Activated naive CD4-positive, alpha-beta T cell treated with anti-CD3 and anti-CD28 coated beads for 36 hours (primary cell): ENCODE data around the gene PICK1. TPM values are rescaled to one million over a fixed set of nuclear protein-coding genes. Genes with fewer than 3 reads are reported as not detected.
"Not testable (repeated sequence)": the region's sequence is repeated elsewhere in the genome, so short reads cannot be mapped to it uniquely, and the experiment has no call there.

Experiments used
- CTCF ChIA-PET: fragments of 350-600 bp; sonication (Branson Sonifier 250); formaldehyde crosslinking; loops from one replicate; lab custom pipeline; 2021; ENCODE audit warnings: antibody characterized with exemption; lab: Charles Lee
- DNase-seq: peaks from one replicate; pipeline ENCODE4 v3.0.0-alpha.2; 2020
- H3K27ac Mint-ChIP-seq: one replicate; pipeline ENCODE4 v1.8.0; 2021; ENCODE audit warnings: mild to moderate bottlenecking, mixed read lengths
- H3K27me3 Mint-ChIP-seq: one replicate; pipeline ENCODE4 v1.8.0; 2021; ENCODE audit warnings: low read depth, mixed read lengths
- H3K36me3 Mint-ChIP-seq: one replicate; pipeline ENCODE4 v1.8.0; 2021; ENCODE audit warnings: low read depth, mixed read lengths
- H3K4me1 Mint-ChIP-seq: one replicate; pipeline ENCODE4 v1.8.0; 2021; ENCODE audit warnings: low read depth, mixed read lengths
- H3K4me3 Mint-ChIP-seq: one replicate; pipeline ENCODE4 v1.8.0; 2021; ENCODE audit warnings: mild to moderate bottlenecking, moderate library complexity, mixed read lengths
- H3K9me3 Mint-ChIP-seq: one replicate; pipeline ENCODE4 v1.8.0; 2021; ENCODE audit warnings: mixed read lengths
- intact Hi-C: fragments of 100-400 bp; cut with micrococcal nuclease; formaldehyde crosslinking; loops from one replicate; pipeline ENCODE4 v1.15.1; 2023
- total RNA-seq, 2 experiments: library from RNA; stranded (reverse); gene quantifications; one replicate each; pipeline ENCODE4 v1.2.3, GENCODE V29; 2021

PICK1 gene
- total RNA-seq, 2 experiments from 2014 or later = 17.9 to 22.1 TPM

DNA sequence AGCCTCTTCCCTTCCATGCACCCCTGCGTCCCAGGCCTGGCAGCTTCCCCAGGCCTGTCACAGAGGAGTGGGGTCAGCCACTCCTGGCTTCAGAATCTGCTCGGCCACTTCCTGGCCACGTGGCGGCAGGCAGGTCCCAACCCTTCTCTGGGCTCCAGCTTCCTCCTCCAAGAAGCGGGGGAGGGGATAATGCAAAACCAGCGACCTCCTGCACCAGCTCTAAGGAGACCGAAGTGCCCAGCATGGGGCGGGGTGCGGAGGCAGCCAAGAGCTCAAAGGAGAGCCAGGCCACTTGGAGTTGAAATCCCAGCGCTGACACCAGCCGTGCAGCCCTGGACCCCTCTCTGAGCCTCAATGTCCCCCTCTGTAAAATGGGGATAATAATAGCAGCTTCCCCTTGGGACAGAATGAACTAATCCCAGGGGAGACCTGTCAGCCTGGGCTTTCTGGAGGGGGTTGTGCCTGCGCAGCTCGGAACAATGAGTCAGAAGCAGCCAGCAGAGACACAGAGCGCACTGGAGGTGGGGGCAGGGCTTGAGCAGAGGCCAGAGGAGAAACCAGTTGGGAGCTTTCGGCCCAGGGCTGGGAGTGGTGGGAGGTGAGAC is 22.8 kb upstream of the PICK1 start:
- no peak overlapping the region for H3K4me3 Mint-ChIP-seq
- no peaks in the 10 kb centered on the region for H3K36me3 Mint-ChIP-seq
- intact Hi-C loops = no loop called here
- H3K27me3 Mint-ChIP-seq = no peaks in the 10 kb centered on the region
- no peaks in the 10 kb centered on the region for H3K9me3 Mint-ChIP-seq
- H3K4me1 Mint-ChIP-seq = no peaks in the 10 kb centered on the region
- CTCF ChIA-PET = interaction anchor here (1.5 kb wide), 1 partner anchor 18 kb away, joined by 7 read pairs; no protein-coding TSS in a partner anchor
- no peak for DNase-seq
- H3K27ac Mint-ChIP-seq = no peak overlapping the region

DNA sequence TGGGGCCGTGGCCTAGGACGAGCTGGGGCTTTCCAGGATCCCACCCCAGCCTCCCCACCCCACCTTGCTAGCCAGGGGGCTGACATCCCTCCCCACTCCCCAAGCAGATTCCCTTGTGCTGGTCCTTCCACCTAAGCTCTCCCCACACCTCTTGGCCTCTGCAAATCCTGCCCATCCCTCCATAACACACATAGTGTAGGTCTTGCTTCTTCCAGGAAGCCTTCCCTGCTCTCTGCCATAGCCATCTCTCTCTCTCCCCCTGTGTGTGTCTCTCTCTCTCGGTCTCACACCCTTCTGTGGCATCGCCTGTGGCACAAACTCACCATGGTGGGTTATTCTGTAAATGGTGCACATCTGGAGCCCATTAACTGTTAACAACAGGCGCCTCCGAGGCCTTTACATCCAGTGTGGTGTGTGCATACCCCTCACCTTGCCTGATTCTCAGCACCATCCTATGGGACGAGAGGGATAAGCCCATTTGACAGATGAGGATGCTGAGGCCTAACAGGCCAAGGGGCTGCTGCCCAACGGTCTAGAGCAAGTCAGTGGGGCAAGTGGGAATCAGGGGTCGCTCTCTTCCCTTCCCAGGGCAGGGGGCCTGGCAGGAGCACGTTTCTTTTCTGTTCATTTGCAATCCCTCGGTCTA is 22.2 kb upstream of the PICK1 start:
- Mint-ChIP-seq H3K27me3 (no peaks in the 10 kb centered on the region), H3K4me3 (no peak overlapping the region), H3K27ac (no peak overlapping the region), H3K36me3 (no peaks in the 10 kb centered on the region), H3K9me3 (no peaks in the 10 kb centered on the region), H3K4me1 (no peaks in the 10 kb centered on the region)
- no peak for DNase-seq
- CTCF ChIA-PET = interaction anchor here (1.5 kb wide), 1 partner anchor 17 kb away, joined by 7 read pairs; no protein-coding TSS in a partner anchor
- intact Hi-C loops = no loop called here

GRCh38 chr22:38035530-38035885 is 21.7 kb upstream of the PICK1 start:
- Mint-ChIP-seq H3K4me3 (no peak overlapping the region), H3K9me3 (no peaks in the 10 kb centered on the region), H3K4me1 (no peaks in the 10 kb centered on the region), H3K27ac (no peak overlapping the region), H3K36me3 (no peaks in the 10 kb centered on the region), H3K27me3 (no peaks in the 10 kb centered on the region)
- no peak for DNase-seq
- intact Hi-C loops = no loop called here
- CTCF ChIA-PET = no interaction called here

DNA sequence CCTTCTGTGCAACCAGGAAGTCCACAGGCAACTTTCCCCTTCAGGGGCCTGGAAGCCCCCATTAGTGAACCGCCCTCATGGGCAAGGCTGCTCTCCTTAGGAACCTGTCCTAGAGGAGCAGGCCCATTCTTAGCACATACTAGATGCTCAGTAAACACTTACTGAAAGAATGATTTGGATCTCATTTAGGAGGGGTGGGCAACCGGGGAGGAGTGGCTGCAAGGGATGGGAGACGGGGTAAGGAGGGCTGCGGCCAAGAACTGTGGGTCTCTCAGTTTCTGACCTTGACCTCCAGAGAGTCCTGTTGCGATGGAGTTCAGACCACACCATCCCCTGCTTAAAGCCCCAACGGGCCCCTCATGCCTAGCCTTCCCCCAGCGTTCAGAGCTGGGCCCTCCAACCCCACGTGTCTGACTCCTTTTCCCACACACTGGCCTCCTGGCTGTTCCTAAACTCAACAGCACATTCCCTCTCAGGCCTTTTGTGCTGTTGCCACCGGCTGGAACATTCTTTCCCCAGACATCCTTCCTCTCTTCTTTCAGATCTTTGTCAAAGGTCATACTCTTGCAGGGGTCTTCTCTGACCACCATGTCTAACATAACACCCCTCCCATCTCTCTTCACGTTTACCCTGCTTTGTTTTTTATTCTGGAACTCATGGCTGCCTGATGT is 20.7 kb upstream of the PICK1 start:
- Mint-ChIP-seq H3K9me3 (no peaks in the 10 kb centered on the region), H3K4me1 (no peaks in the 10 kb centered on the region), H3K27me3 (no peaks in the 10 kb centered on the region), H3K36me3 (no peaks in the 10 kb centered on the region), H3K27ac (no peak overlapping the region), H3K4me3 (no peak overlapping the region)
- no peak for DNase-seq
- CTCF ChIA-PET = no interaction called here
- intact Hi-C loops = no loop called here

- H3K27me3 Mint-ChIP-seq, H3K36me3 Mint-ChIP-seq, H3K4me1 Mint-ChIP-seq, H3K27ac Mint-ChIP-seq, DNase-seq, H3K9me3 Mint-ChIP-seq, H3K4me3 Mint-ChIP-seq, intact Hi-C loops: not testable (repeated sequence)
- CTCF ChIA-PET = interaction anchor here (0.7 kb wide), 1 partner anchor 10 kb away, joined by 6 read pairs; no protein-coding TSS in a partner anchor
Observed at GRCh38 chr22:38037367-38038150, 19.6 kb upstream of the PICK1 start.

DNA sequence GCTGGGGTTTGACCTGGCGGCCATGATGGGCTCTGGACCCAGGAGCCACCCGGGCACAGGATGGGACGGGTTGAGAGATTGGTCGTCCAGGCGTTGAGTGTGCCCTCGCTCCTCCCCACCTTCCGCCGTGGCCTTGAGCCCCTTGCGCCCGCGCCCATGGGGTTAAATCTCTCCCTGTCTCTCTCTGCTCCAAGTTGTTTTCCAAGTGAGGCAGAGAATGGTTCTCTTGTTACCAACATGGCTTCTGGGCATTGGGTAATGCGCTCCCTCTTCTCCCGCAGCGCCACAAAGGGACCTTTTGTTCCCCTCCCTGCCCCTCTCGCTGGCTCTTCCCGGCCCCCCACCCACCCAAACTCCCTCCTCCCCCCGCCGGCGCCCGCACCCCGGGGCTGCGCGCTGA is 18.8 kb upstream of the PICK1 start:
- Mint-ChIP-seq H3K4me1 (no peaks in the 10 kb centered on the region), H3K4me3 (no peak overlapping the region), H3K27me3 (no peaks in the 10 kb centered on the region), H3K27ac (no peak overlapping the region), H3K36me3 (no peaks in the 10 kb centered on the region), H3K9me3 (no peaks in the 10 kb centered on the region)
- intact Hi-C loops = no loop called here
- CTCF ChIA-PET = no interaction called here
- no peak for DNase-seq

DNA sequence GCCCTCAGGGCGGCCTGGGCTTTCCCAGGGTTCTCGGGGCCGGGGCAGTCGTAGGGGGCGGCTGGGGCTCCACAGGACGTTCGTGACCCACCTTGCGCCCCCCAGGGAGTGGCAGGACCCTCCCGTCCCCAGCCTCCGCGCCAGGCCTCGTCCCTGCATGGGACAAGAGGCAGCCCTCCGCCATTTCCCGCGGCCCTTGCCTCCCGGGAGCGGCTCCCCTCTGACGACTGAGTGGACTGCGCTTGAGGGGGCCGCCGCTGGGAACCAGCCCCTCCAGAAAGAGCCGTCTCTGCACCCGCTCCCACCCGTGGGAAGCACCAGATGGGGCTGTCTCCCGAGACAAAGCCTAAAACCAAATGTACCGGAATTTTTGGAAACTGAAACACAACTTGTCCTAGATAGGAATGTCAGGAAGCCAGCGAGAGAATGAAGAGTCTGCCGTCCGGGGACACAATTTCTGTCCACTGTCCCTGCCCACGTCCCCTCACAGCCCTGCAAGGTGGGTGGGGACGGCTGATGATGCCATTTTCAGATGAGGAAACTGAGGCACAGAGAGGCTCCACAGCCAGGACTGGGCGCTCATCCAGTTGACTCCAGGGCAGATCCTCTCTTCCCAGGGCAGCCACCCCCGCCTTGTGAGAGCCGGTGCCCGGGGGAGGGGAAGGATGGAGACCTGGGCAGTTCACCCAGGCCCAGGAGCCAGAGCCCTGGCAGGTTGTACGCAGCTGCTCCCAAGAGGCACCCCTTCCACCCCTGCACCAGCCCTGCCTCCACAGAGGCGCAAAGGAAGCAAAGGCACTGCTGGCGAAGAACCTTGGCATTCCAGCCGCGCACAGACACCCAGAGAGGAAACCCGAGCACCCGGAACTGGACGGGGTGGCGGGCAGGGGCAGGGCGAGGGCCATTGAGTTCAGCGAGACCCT is 18.1 kb upstream of the PICK1 start:
- intact Hi-C loops = no loop called here
- no peaks in the 10 kb centered on the region for H3K27me3 Mint-ChIP-seq
- H3K4me1 Mint-ChIP-seq = no peaks in the 10 kb centered on the region
- H3K4me3 Mint-ChIP-seq = no peak overlapping the region
- H3K9me3 Mint-ChIP-seq = no peaks in the 10 kb centered on the region
- no peak overlapping the region for H3K27ac Mint-ChIP-seq
- no peak for DNase-seq
- no peaks in the 10 kb centered on the region for H3K36me3 Mint-ChIP-seq
- CTCF ChIA-PET = no interaction called here

- H3K36me3 Mint-ChIP-seq = no peaks in the 10 kb centered on the region
- no peaks in the 10 kb centered on the region for H3K9me3 Mint-ChIP-seq
- H3K27ac Mint-ChIP-seq = no peak overlapping the region
- intact Hi-C loops = no loop called here
- CTCF ChIA-PET = interaction anchor here (1.1 kb wide), 1 partner anchor 11 kb away, joined by 3 read pairs; no protein-coding TSS in a partner anchor
- H3K4me3 Mint-ChIP-seq = no peak overlapping the region
- DNase-seq = no peak
- H3K4me1 Mint-ChIP-seq = no peaks in the 10 kb centered on the region
- no peaks in the 10 kb centered on the region for H3K27me3 Mint-ChIP-seq
Observed at GRCh38 chr22:38040953-38041759, 16.0 kb upstream of the PICK1 start.

- CTCF ChIA-PET = interaction anchor here (1.1 to 1.9 kb wide), 2 partner anchors 10 kb away, joined by 3 to 6 read pairs; no protein-coding TSS in a partner anchor
- Mint-ChIP-seq H3K4me1 (no peaks in the 10 kb centered on the region), H3K36me3 (no peaks in the 10 kb centered on the region), H3K27ac (no peak overlapping the region), H3K27me3 (no peaks in the 10 kb centered on the region), H3K9me3 (no peaks in the 10 kb centered on the region), H3K4me3 (no peak overlapping the region)
- no peak for DNase-seq
- intact Hi-C loops = no loop called here
Observed at GRCh38 chr22:38041760-38042487, 15.3 kb upstream of the PICK1 start.

DNA sequence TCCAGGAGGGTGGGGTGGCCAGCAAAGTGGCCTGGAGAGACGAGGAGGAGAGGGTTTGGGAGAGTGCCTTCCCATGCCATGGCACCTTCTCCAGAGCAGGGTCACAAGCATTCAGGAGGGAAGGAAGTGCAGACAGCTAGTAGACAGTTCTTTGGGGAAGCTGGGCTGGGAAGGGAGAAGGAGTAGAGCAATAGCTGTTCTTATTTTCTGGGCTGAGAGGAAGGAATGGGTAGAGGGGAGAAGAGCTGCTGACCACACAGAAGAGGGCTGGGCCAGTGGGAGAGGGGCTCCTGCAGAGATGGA is 14.8 kb upstream of the PICK1 start:
- Mint-ChIP-seq H3K36me3 (no peaks in the 10 kb centered on the region), H3K4me1 (no peaks in the 10 kb centered on the region), H3K9me3 (no peaks in the 10 kb centered on the region), H3K4me3 (no peak overlapping the region), H3K27me3 (no peaks in the 10 kb centered on the region), H3K27ac (no peak overlapping the region)
- CTCF ChIA-PET = interaction anchor here (1.9 kb wide), 1 partner anchor 10 kb away, joined by 6 read pairs; no protein-coding TSS in a partner anchor
- intact Hi-C loops = no loop called here
- no peak for DNase-seq
